GM12878 (cell line): ENCODE measurements around the gene RIC1. TPM values are rescaled to one million over a fixed set of nuclear protein-coding genes. Genes with fewer than 3 reads are reported as not detected.

ENCODE experiments used
- ATAC-seq: fragments of 200-7000 bp; cut with Tn5 transposase; 3 replicates; pipeline ENCODE4 v1.9.1; 2020; ENCODE audit warnings: mild to moderate bottlenecking, moderate library complexity
- BruUV-seq: library from RNA; stranded (reverse); fragments of 400-500 nt; replicated peaks from 2 replicates; lab custom pipeline; 2021; lab: Mats Ljungman, UMichigan
- CTCF ChIA-PET: fragments of 300-600 bp; sonication (Branson Sonifier 250); formaldehyde crosslinking; extraction: SDS; loops from one replicate; lab custom pipeline; 2021; ENCODE audit warnings: inconsistent platforms; lab: Yijun Ruan, JAX
- POLR2A ChIA-PET: fragments of 350-600 bp; formaldehyde crosslinking; extraction: SDS; loops from one replicate; lab custom pipeline; 2021; ENCODE audit warnings: inconsistent platforms; lab: Charles Lee
- RAD21 ChIA-PET: fragments of 300-600 bp; sonication (Branson Sonifier 250); formaldehyde crosslinking; loops from one replicate; lab custom pipeline; 2023; ENCODE audit warnings: antibody characterized with exemption; ENCODE audit not compliant: unreplicated experiment; lab: Charles Lee
- SMC1A ChIA-PET: fragments of 300-600 bp; sonication (Branson Sonifier 250); formaldehyde crosslinking; loops from one replicate; lab custom pipeline; 2023; ENCODE audit not compliant: unreplicated experiment, uncharacterized antibody; lab: Charles Lee
- DNase-seq: peaks from one replicate; pipeline ENCODE4 v3.0.0-alpha.2; 2011; ENCODE audit warnings: low read depth, low spot score
- FAIRE-seq: peaks from 3 replicates; lab custom pipeline; 2011; peaks lifted over from hg19 to GRCh38; lab: Jason Lieb, UNC
- H2AFZ ChIP-seq: 2 replicates; pipeline ENCODE4 v1.6.0; 2011; ENCODE audit warnings: low read depth, low read length, control low read depth; ENCODE audit not compliant: control insufficient read depth
- H3K27ac ChIP-seq: 2 replicates; pipeline ENCODE4 v1.5.1; 2011; ENCODE audit warnings: control low read depth; ENCODE audit not compliant: control insufficient read depth, insufficient read depth
- H3K27me3 ChIP-seq, 2 experiments: replicated peaks in 1 of 2; 2 replicates each; pipeline versions ENCODE4 v1.6.0 to v1.6.1; 2011; ENCODE audit warnings: low read length in 1 of 2; ENCODE audit not compliant: control insufficient read depth in 2 of 2, insufficient read depth in 2 of 2
- H3K36me3 ChIP-seq, 2 experiments: 2 replicates each; pipeline ENCODE4 v1.5.1; 2011; ENCODE audit warnings: low read length in 1 of 2; ENCODE audit not compliant: control insufficient read depth in 2 of 2, insufficient read depth in 2 of 2
- H3K4me1 ChIP-seq: 2 replicates; pipeline ENCODE4 v1.6.1; 2011; ENCODE audit warnings: mild to moderate bottlenecking, low read length, moderate library complexity, mixed read lengths; ENCODE audit not compliant: control insufficient read depth, insufficient read depth
- H3K4me2 ChIP-seq: 2 replicates; pipeline ENCODE4 v1.6.0; 2011; ENCODE audit warnings: control low read depth; ENCODE audit not compliant: control insufficient read depth, insufficient read depth
- H3K4me3 ChIP-seq: fragments of 200-600 bp; sonication (generic); 2 replicates; pipeline ENCODE4 v1.5.1; 2016
- H3K79me2 ChIP-seq: 2 replicates; pipeline ENCODE4 v1.6.0; 2011; ENCODE audit warnings: low read length; ENCODE audit not compliant: control insufficient read depth, insufficient read depth
- H3K9ac ChIP-seq: 2 replicates; pipeline ENCODE4 v1.8.0; 2011; ENCODE audit warnings: low read length, control low read depth, mixed read lengths; ENCODE audit not compliant: control insufficient read depth, insufficient read depth
- H3K9me3 ChIP-seq: replicated peaks from 3 replicates; pipeline ENCODE4 v1.5.1; 2011; ENCODE audit warnings: mild to moderate bottlenecking, low read length; ENCODE audit not compliant: control insufficient read depth, insufficient read depth
- H4K20me1 ChIP-seq: 2 replicates; pipeline ENCODE4 v1.6.0; 2011; ENCODE audit not compliant: control insufficient read depth, insufficient read depth
- ATF7 ChIP-seq: fragments of 450-650 bp; IDR thresholded peaks from 2 replicates; pipeline ENCODE4 v1.6.1; 2016; ENCODE audit warnings: low read depth, mild to moderate bottlenecking
- BACH1 ChIP-seq: fragments of 450-650 bp; IDR thresholded peaks from 2 replicates; pipeline ENCODE4 v1.6.1; 2017; ENCODE audit warnings: mild to moderate bottlenecking, borderline replicate concordance
- CHD2 ChIP-seq: IDR thresholded peaks from 2 replicates; pipeline ENCODE4 v1.6.1; 2011; ENCODE audit warnings: low read depth, low read length, improper control_type of control experiment, borderline replicate concordance
- CHD4 ChIP-seq: fragments of 200-600 bp; sonication (generic); IDR thresholded peaks from 2 replicates; pipeline ENCODE4 v1.6.1; 2016; ENCODE audit warnings: mild to moderate bottlenecking
- DPF2 ChIP-seq: fragments of 450-650 bp; IDR thresholded peaks from 2 replicates; pipeline ENCODE4 v1.6.1; 2017; ENCODE audit warnings: mild to moderate bottlenecking
- EP300 ChIP-seq, 2 experiments: fragments of 150-350 bp in 1 of 2; IDR thresholded peaks; 2 replicates each; pipeline ENCODE4 v1.6.1; 2011 to 2012; ENCODE audit warnings: low read depth in 2 of 2, low read length in 2 of 2, borderline replicate concordance in 1 of 2, improper control_type of control experiment in 1 of 2, inconsistent platforms in 1 of 2; ENCODE audit not compliant: control insufficient read depth in 1 of 2
- HDGF ChIP-seq: fragments of 450-650 bp; IDR thresholded peaks from 2 replicates; pipeline ENCODE4 v1.6.1; 2016; ENCODE audit warnings: antibody characterized with exemption
- SPI1 ChIP-seq: IDR thresholded peaks from 2 replicates; pipeline ENCODE4 v1.6.1; 2011; ENCODE audit warnings: low read depth, mild to moderate bottlenecking, low read length, moderate library complexity, borderline replicate concordance; ENCODE audit not compliant: insufficient read depth
- SREBF1 ChIP-seq: IDR thresholded peaks from 2 replicates; pipeline ENCODE4 v1.6.1; 2012; ENCODE audit warnings: mild to moderate bottlenecking, low read length
- SREBF2 ChIP-seq: IDR thresholded peaks from 2 replicates; pipeline ENCODE4 v1.6.1; 2012; ENCODE audit warnings: mild to moderate bottlenecking, low read length
- TCF12 ChIP-seq: IDR thresholded peaks from 2 replicates; pipeline ENCODE4 v1.6.1; 2011; ENCODE audit warnings: low read depth, mild to moderate bottlenecking, low read length
- TCF7 ChIP-seq: IDR thresholded peaks from 2 replicates; pipeline ENCODE4 v1.6.1; 2014; ENCODE audit warnings: antibody characterized with exemption, borderline replicate concordance
- whole genome bisulfite sequencing: methylation state at CpG from one replicate; pipeline ENCODE4 v1.1.6; 2016; ENCODE audit warnings: low lambda C conversion rate; ENCODE audit not compliant: insufficient replicate concordance, insufficient coverage; ENCODE audit errors: missing lambda C conversion rate; 5-methylcytosine and 5-hydroxymethylcytosine counted together
- in situ Hi-C: fragments of 300-500 bp; cut with MboI; formaldehyde crosslinking; loops from 9 replicates; pipeline ENCODE4 v1.14.3; 2018; ENCODE audit warnings: mixed read lengths
- intact Hi-C: fragments of 100-400 bp; cut with micrococcal nuclease; formaldehyde crosslinking; loops from one replicate; pipeline ENCODE4 v1.14.2; 2022; ENCODE audit not compliant: unreplicated experiment
- polyA plus RNA-seq, 11 experiments: library from polyadenylated mRNA; depleted of rRNA in 4 of 11; unstranded in 6 of 11; stranded (reverse) in 5 of 11; fragments of >200 nt; fragmentation: Nextera tagmentation in 4 of 11; fragmentation: Illumina TruSeq in 1 of 11; extraction: Ambion mirVana in 4 of 11; extraction: Trizol in 1 of 11; gene quantifications; 1 replicate in 1 of 11; 2 replicates in 10 of 11; pipeline versions ENCODE4 v1.2.1 to v1.2.3, GENCODE V29; 2011 to 2016; ENCODE audit warnings: inconsistent platforms in 2 of 11, missing spikeins in 2 of 11, low read depth in 1 of 11
- total RNA-seq, 4 experiments: library from RNA; depleted of rRNA in 3 of 4; stranded (reverse); fragments of >200 nt in 3 of 4; fragmentation: Illumina TruSeq in 1 of 4; extraction: Trizol in 1 of 4; gene quantifications; 2 replicates each; pipeline versions ENCODE4 v1.2.1 to v1.2.3, GENCODE V29; 2013 to 2021
- TF ChIP-seq, protein P1 (sequence below): fragments of 450-650 bp; conservative IDR thresholded peaks from 2 replicates; pipeline ENCODE4 v1.6.1; 2017; ENCODE audit warnings: mild to moderate bottlenecking, moderate library complexity

Gene RIC1
- total and polyA plus RNA-seq, 10 of the 15 experiments (the other 5 are each of a cell fraction or from before 2014, with no cell fraction given) = 6.2 to 59.8 (median 33.3) TPM

DNA sequence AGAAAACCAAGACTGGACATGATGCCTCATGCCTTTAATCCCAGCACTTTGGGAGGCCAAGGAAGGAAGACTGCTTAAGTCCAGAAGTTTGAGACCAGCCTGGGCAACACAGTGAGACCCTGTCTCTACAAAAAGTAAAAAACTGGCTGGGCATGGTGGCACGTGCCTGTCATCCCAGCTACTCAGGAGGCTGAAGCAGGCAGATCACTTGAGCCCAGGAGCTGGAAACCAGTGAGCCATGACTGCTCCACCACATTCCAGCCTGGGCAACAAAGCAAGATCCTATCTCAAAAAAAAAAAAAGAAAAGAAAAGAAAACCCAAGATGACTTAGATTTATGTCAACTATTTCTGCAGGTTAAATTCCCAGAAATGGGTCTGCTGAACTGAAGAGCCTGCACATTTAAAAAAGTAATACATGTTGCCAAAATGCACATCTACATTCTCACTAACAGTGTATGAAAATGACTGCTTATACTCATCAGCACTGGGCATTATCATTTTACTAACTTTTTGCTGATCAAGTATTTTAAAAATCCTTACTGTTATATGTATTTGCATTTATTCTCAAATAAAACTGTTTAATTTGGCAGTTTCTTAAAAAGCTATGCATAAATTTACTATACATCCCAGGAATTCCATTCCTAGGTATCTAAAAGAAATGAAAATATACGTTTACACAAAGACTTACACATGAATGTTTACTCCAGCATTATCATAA, 189.7 kb downstream of the RIC1 start:
- no TSS peak for BruUV-seq
- SMC1A ChIA-PET = interaction anchor here (4.3 kb wide), 1 partner anchor 12 kb away, joined by 41 read pairs; the partner anchor contains the start of gene ERMP1
- CTCF ChIA-PET = interaction anchor here (0.6 to 4.3 kb wide), 4 partner anchors 13 to 335 kb away, joined by 3 to 23 read pairs (median 4); partner anchors contain the start of gene ERMP1
- no peaks in the 10 kb centered on the region for H3K79me2 ChIP-seq
- H3K4me3 ChIP-seq = no peak overlapping the region
- RAD21 ChIA-PET = no interaction called here
- 89% methylated on average over 2 of the region's 2 CpGs for WGBS
- H2AFZ ChIP-seq = no peak overlapping the region
- no peak for ATAC-seq
- POLR2A ChIA-PET = interaction anchor here (0.7 to 1.5 kb wide), 3 partner anchors 9 to 50 kb away, joined by 3 to 4 read pairs (median 4); no protein-coding TSS in a partner anchor
- H4K20me1 ChIP-seq = no peaks in the 10 kb centered on the region
- TF ChIP-seq SPI1 = no peak
- TF ChIP-seq TCF7 = no peak
- no peak for TF ChIP-seq TCF12
- TF ChIP-seq CHD2 = no peak
- no peak for TF ChIP-seq SREBF2
- no peak for DNase-seq
- H3K27me3 ChIP-seq = no peaks in the 10 kb centered on the region
- in situ Hi-C loops = no loop called here
- H3K27ac ChIP-seq = no peak overlapping the region
- no peak overlapping the region for H3K9ac ChIP-seq
- no peaks in the 10 kb centered on the region for H3K9me3 ChIP-seq
- H3K4me2 ChIP-seq = no peak overlapping the region
- intact Hi-C loops = no loop called here
- no peaks in the 10 kb centered on the region for H3K4me1 ChIP-seq
- H3K36me3 ChIP-seq = peaks cover 0 to 10% of the 10 kb centered on the region in 2 experiments; a peak in 2 of 4 replicates
- FAIRE-seq = no peak

DNA sequence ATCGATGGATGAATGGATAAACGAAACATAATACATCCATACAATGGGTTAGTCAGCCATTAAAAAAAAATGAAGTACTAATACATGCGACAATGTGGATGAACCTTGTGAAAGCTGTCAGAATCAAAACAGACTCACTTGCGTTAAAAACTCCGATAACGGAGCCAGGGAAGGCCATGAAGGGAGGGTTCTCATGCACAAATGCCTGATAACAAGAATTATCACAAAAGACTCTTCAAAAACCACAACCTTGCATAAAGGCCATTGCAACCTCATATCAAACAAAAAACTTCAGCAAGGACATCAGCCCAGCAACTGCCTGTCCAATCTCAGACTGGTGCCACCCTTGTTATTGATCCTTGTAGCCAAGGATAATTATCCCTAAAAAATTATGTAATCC, 190.3 kb downstream of the RIC1 start:
- ATAC-seq (no peak), FAIRE-seq (peak; percentile 47), DNase-seq (no peak)
- BruUV-seq = no TSS peak
- ChIA-PET RAD21 (no interaction called here), SMC1A (interaction anchor here (2.0 to 4.3 kb wide), 2 partner anchors 8 to 12 kb away, joined by 7 to 41 read pairs; partner anchors contain the start of gene ERMP1), CTCF (interaction anchor here (0.6 to 4.3 kb wide), 4 partner anchors 8 to 534 kb away, joined by 3 to 23 read pairs (median 4); partner anchors contain the start of gene ERMP1), POLR2A (interaction anchor here (1.5 to 3.8 kb wide), 2 partner anchors 8 to 13 kb away, joined by 4 to 17 read pairs; partner anchors contain the start of gene ERMP1)
- in situ Hi-C loops (no loop called here), intact Hi-C loops (no loop called here)
- H3K27me3 ChIP-seq = no peaks in the 10 kb centered on the region
- H3K4me1 ChIP-seq = no peaks in the 10 kb centered on the region
- peaks cover 2 to 13% of the 10 kb centered on the region in 2 experiments for H3K36me3 ChIP-seq
- no peak overlapping the region for H2AFZ ChIP-seq
- WGBS = 98% methylated on average over 6 of the region's 6 CpGs
- no peak overlapping the region for H3K27ac ChIP-seq
- no peak overlapping the region for H3K9ac ChIP-seq
- no peaks in the 10 kb centered on the region for H3K9me3 ChIP-seq
- no peaks in the 10 kb centered on the region for H4K20me1 ChIP-seq
- no peak overlapping the region for H3K4me2 ChIP-seq
- no peaks in the 10 kb centered on the region for H3K79me2 ChIP-seq
- H3K4me3 ChIP-seq = no peak overlapping the region
- TF ChIP-seq, protein P1, sequence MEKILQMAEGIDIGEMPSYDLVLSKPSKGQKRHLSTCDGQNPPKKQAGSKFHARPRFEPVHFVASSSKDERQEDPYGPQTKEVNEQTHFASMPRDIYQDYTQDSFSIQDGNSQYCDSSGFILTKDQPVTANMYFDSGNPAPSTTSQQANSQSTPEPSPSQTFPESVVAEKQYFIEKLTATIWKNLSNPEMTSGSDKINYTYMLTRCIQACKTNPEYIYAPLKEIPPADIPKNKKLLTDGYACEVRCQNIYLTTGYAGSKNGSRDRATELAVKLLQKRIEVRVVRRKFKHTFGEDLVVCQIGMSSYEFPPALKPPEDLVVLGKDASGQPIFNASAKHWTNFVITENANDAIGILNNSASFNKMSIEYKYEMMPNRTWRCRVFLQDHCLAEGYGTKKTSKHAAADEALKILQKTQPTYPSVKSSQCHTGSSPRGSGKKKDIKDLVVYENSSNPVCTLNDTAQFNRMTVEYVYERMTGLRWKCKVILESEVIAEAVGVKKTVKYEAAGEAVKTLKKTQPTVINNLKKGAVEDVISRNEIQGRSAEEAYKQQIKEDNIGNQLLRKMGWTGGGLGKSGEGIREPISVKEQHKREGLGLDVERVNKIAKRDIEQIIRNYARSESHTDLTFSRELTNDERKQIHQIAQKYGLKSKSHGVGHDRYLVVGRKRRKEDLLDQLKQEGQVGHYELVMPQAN = no peak
- TF ChIP-seq DPF2 = no peak
- no peak for TF ChIP-seq CHD4
- TF ChIP-seq BACH1 = no peak
- no peak for TF ChIP-seq SREBF1
- no peak for TF ChIP-seq EP300 (IDR thresholded peaks at IDR 0.05; ENCODE audit: borderline replicate concordance in 1 of 2, control insufficient read depth in 1 of 2, low read depth in 2 of 2, low read length in 2 of 2)
- no peak for TF ChIP-seq HDGF
- no peak for TF ChIP-seq ATF7
